HepG2 (cell line): ENCODE results near the gene VAPA. TPM values are rescaled to one million over a fixed set of nuclear protein-coding genes. Genes with fewer than 3 reads are reported as not detected.

ENCODE experiments used
- ATAC-seq: fragments of 200-7000 bp; cut with Tn5 transposase; 3 replicates; pipeline ENCODE4 v1.9.1; 2020; ENCODE audit warnings: mild to moderate bottlenecking, moderate library complexity
- BruUV-seq: library from RNA; stranded (reverse); fragments of 400-500 nt; replicated peaks from 2 replicates; lab custom pipeline; 2021; lab: Mats Ljungman, UMichigan
- CTCF ChIA-PET: fragments of 300-600 bp; formaldehyde crosslinking; extraction: SDS; loops from one replicate; lab custom pipeline; 2021; ENCODE audit warnings: low total read pairs, inconsistent platforms, low intra/inter-chr PET ratio; lab: Yijun Ruan, JAX
- POLR2A ChIA-PET: fragments of 350-600 bp; sonication (Branson Sonifier 250); formaldehyde crosslinking; loops from one replicate; lab custom pipeline; 2020; ENCODE audit warnings: antibody characterized with exemption, inconsistent platforms; lab: Yijun Ruan, JAX
- DNase-seq: peaks from one replicate; pipeline ENCODE4 v3.0.0-alpha.2; 2015; ENCODE audit warnings: low spot score
- FAIRE-seq: peaks from 3 replicates; lab custom pipeline; 2011; peaks lifted over from hg19 to GRCh38; lab: Jason Lieb, UNC
- H2AFZ ChIP-seq: one replicate; pipeline ENCODE4 v1.6.1; 2011; ENCODE audit warnings: low read length, inconsistent platforms
- H3K27ac ChIP-seq: fragments of 300-600 bp; 3 replicates; pipeline ENCODE4 v1.8.0; 2011; ENCODE audit warnings: mixed run types, mild to moderate bottlenecking, mixed read lengths, low read length, inconsistent platforms; ENCODE audit not compliant: insufficient read depth; ENCODE audit errors: extremely low read length
- H3K27me3 ChIP-seq, 2 experiments: fragments of 200-600 bp in 1 of 2; 2 replicates in 1 of 2; 3 replicates in 1 of 2; pipeline versions ENCODE4 v1.6.0 to v1.8.0; 2011; ENCODE audit warnings: low read length in 2 of 2, mild to moderate bottlenecking in 2 of 2, moderate library complexity in 2 of 2, inconsistent platforms in 1 of 2; ENCODE audit not compliant: insufficient read depth in 2 of 2, control insufficient read depth in 1 of 2
- H3K36me3 ChIP-seq, 2 experiments: fragments of 200-600 bp in 1 of 2; replicated peaks in 1 of 2; 2 replicates in 1 of 2; 3 replicates in 1 of 2; pipeline versions ENCODE4 v1.5.1 to v1.8.0; 2011; ENCODE audit warnings: low read length in 2 of 2, inconsistent platforms in 1 of 2; ENCODE audit not compliant: insufficient read depth in 2 of 2, control insufficient read depth in 1 of 2
- H3K4me1 ChIP-seq: 2 replicates; pipeline ENCODE4 v1.5.1; 2012; ENCODE audit warnings: low read length, inconsistent platforms; ENCODE audit not compliant: insufficient read depth
- H3K4me2 ChIP-seq: 2 replicates; pipeline ENCODE4 v1.6.0; 2011; ENCODE audit warnings: low read depth, low read length, inconsistent platforms
- H3K4me3 ChIP-seq, 3 experiments: fragments of 200-600 bp in 1 of 3; sonication (generic), shearing (Covaris generic) in 1 of 3; replicated peaks in 1 of 3; 2 replicates each; pipeline ENCODE4 v1.5.1; 2011 to 2016; ENCODE audit warnings: low read length in 3 of 3, inconsistent platforms in 2 of 3, low read depth in 2 of 3, mild to moderate bottlenecking in 2 of 3, control low read depth in 1 of 3, mixed read lengths in 1 of 3; ENCODE audit not compliant: insufficient read depth in 1 of 3
- H3K79me2 ChIP-seq: one replicate; pipeline ENCODE4 v1.6.1; 2011; ENCODE audit warnings: low read length, inconsistent platforms; ENCODE audit not compliant: insufficient read depth
- H3K9ac ChIP-seq: 2 replicates; pipeline ENCODE4 v1.6.0; 2011; ENCODE audit warnings: mild to moderate bottlenecking, low read depth, low read length, inconsistent platforms; ENCODE audit not compliant: insufficient read depth
- H3K9me3 ChIP-seq: 2 replicates; pipeline ENCODE4 v1.5.1; 2012; ENCODE audit warnings: mild to moderate bottlenecking, low read length
- H4K20me1 ChIP-seq: 2 replicates; pipeline ENCODE4 v1.6.0; 2011; ENCODE audit warnings: inconsistent platforms, mild to moderate bottlenecking, low read length, moderate library complexity; ENCODE audit not compliant: insufficient read depth
- CREB1 ChIP-seq, 2 experiments: fragments of 450-650 bp in 1 of 2; IDR thresholded peaks; 2 replicates each; pipeline ENCODE4 v1.6.1; 2016 to 2017; ENCODE audit warnings: control low read depth in 1 of 2, mild to moderate bottlenecking in 1 of 2, missing compliant biosample characterization in 1 of 2, missing genetic modification characterization in 1 of 2
- ELF3 ChIP-seq: IDR thresholded peaks from 2 replicates; pipeline ENCODE4 v1.6.1; 2016; ENCODE audit warnings: missing genetic modification reagents, missing compliant biosample characterization
- HHEX ChIP-seq: IDR thresholded peaks from 2 replicates; pipeline ENCODE4 v1.6.1; 2016; ENCODE audit warnings: control low read depth
- IKZF1 ChIP-seq: fragments of 450-650 bp; IDR thresholded peaks from 2 replicates; pipeline ENCODE4 v1.7.1; 2016
- NONO ChIP-seq, 2 experiments: fragments of 450-650 bp in 1 of 2; sonication (generic) in 1 of 2; formaldehyde crosslinking in 1 of 2; IDR thresholded peaks in 1 of 2; conservative IDR thresholded peaks in 1 of 2; 2 replicates each; pipeline versions ENCODE4 v1.6.1 to v1.8.0; 2017 to 2022; ENCODE audit warnings: mild to moderate bottlenecking in 1 of 2, missing genetic modification reagents in 1 of 2, moderate library complexity in 1 of 2
- RAD21 ChIP-seq: fragments of 450-650 bp; formaldehyde crosslinking; IDR thresholded peaks from 2 replicates; pipeline ENCODE4 v1.5.0; 2020; ENCODE audit warnings: mild to moderate bottlenecking
- SIX1 ChIP-seq: sonication (generic); formaldehyde crosslinking; IDR thresholded peaks from 2 replicates; pipeline ENCODE4 v1.4.0; 2020; ENCODE audit warnings: missing genetic modification reagents, borderline replicate concordance
- SMC3 ChIP-seq: IDR thresholded peaks from 2 replicates; pipeline ENCODE4 v1.6.1; 2011; ENCODE audit warnings: low read length, improper control_type of control experiment
- SNAPC2 ChIP-seq: sonication (generic); formaldehyde crosslinking; IDR thresholded peaks from 2 replicates; pipeline ENCODE4 v1.8.1; 2022; ENCODE audit warnings: mild to moderate bottlenecking, missing genetic modification reagents
- SP1 ChIP-seq, 2 experiments: fragments of 450-650 bp in 1 of 2; sonication (generic) in 1 of 2; formaldehyde crosslinking in 1 of 2; IDR thresholded peaks; 2 replicates each; pipeline versions ENCODE4 v1.4.0 to v1.6.1; 2016 to 2020; ENCODE audit warnings: missing genetic modification reagents in 1 of 2
- STAG1 ChIP-seq: sonication (generic); formaldehyde crosslinking; IDR thresholded peaks from 2 replicates; pipeline ENCODE4 v1.4.0; 2020; ENCODE audit warnings: missing genetic modification reagents
- ZNF274 ChIP-seq: sonication (generic); formaldehyde crosslinking; IDR thresholded peaks from 2 replicates; pipeline ENCODE4 v1.5.1; 2020; ENCODE audit warnings: mild to moderate bottlenecking, missing genetic modification reagents
- ZNF329 ChIP-seq: sonication (generic); formaldehyde crosslinking; IDR thresholded peaks from 2 replicates; pipeline ENCODE4 v1.9.0; 2021; ENCODE audit warnings: low read depth, mild to moderate bottlenecking, missing genetic modification reagents
- ZNF780A ChIP-seq: sonication (generic); formaldehyde crosslinking; IDR thresholded peaks from 2 replicates; pipeline ENCODE4 v1.8.0; 2022; ENCODE audit warnings: mild to moderate bottlenecking, missing genetic modification reagents, moderate library complexity
- ZNF879 ChIP-seq: sonication (generic); formaldehyde crosslinking; IDR thresholded peaks from 2 replicates; pipeline ENCODE4 v1.8.1; 2023; ENCODE audit warnings: missing genetic modification reagents
- WGBS: methylation state at CpG from one replicate; pipeline ENCODE4 v1.1.6; 2017; ENCODE audit warnings: low lambda C conversion rate; 5-methylcytosine and 5-hydroxymethylcytosine counted together
- in situ Hi-C: cut with HindIII; loops from 2 replicates; pipeline ENCODE4 v1.10.0; 2017; ENCODE audit warnings: low pct_unique_long_range_greater_than_20kb; ENCODE audit not compliant: extremely low pct_ligation_motif_present
- intact Hi-C: fragments of 100-400 bp; cut with micrococcal nuclease; formaldehyde crosslinking; loops from one replicate; pipeline ENCODE4 v1.10.0; 2022; ENCODE audit not compliant: unreplicated experiment
- polyA plus RNA-seq, 8 experiments: library from polyadenylated mRNA; depleted of rRNA in 3 of 8; stranded (reverse) in 7 of 8; unstranded in 1 of 8; fragments of >200 nt; fragmentation: Illumina TruSeq in 4 of 8; extraction: Trizol in 4 of 8; gene quantifications; 2 replicates each; pipeline versions ENCODE4 v1.2.1 to v1.2.3, GENCODE V29; 2011 to 2016; ENCODE audit warnings: low read depth in 4 of 8, missing spikeins in 1 of 8, mixed read lengths in 1 of 8; ENCODE audit not compliant: insufficient read depth in 1 of 8
- total RNA-seq, 5 experiments: library from RNA; depleted of rRNA; stranded (reverse); fragments of >200 nt; fragmentation: Illumina TruSeq; extraction: Trizol; gene quantifications; 2 replicates each; pipeline ENCODE4 v1.2.3, GENCODE V29; 2016; ENCODE audit warnings: low read depth in 1 of 5
- TF ChIP-seq, protein P1 (sequence below): IDR thresholded peaks from 2 replicates; pipeline ENCODE4 v1.6.1; 2016
- TF ChIP-seq, protein P2 (sequence below): IDR thresholded peaks from 2 replicates; pipeline ENCODE4 v1.6.1; 2016; ENCODE audit warnings: mild to moderate bottlenecking
- TF ChIP-seq, protein P3 (sequence below): sonication (generic); formaldehyde crosslinking; IDR thresholded peaks from 2 replicates; pipeline ENCODE4 v1.4.0; 2020; ENCODE audit warnings: mild to moderate bottlenecking, missing genetic modification reagents
- TF ChIP-seq, protein P4 (sequence below): sonication (generic); formaldehyde crosslinking; IDR thresholded peaks from 2 replicates; pipeline ENCODE4 v1.5.0; 2020; ENCODE audit warnings: mild to moderate bottlenecking, missing genetic modification reagents, moderate library complexity

The VAPA gene
- total and polyA plus RNA-seq, 2 of the 13 experiments (the other 11 are each of a cell fraction or from before 2014, with no cell fraction given): 167 to 294 TPM

DNA sequence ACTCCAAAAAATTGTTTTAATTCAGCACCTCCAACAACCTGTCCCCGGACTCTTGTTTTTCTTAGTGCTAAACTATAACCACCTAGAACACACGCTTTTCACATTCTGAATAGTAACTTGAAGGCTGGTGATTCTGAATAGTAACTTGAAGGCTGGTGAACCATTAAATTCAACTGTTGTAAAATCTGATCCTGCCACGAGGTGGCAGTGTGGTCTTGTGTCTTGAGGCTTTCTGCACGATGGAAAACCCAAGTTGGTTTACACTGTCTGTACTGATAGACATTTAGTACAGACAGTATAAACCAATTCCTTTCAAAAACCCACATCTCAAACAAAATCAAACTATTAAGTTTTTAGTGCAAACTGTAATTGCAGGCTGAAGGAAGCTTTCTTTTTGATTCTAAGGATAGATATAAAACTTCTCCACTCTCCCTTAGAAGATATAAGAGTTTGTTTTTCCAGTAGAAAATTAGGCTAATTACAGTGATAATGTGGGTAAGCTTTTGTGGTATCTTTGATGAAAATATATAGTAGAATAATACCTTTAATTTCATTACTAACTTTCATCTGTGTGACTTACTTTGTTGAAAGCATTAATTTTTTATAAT, 57.6 kb downstream of the VAPA start:
- no peaks in the 10 kb centered on the region for H3K27me3 ChIP-seq
- H3K36me3 ChIP-seq: no peaks in the 10 kb centered on the region
- intact Hi-C loops: loop anchor here (1.0 to 2.0 kb wide), 2 partner anchors 65 to 549 kb away; no protein-coding TSS in a partner anchor
- BruUV-seq: no TSS peak
- no peaks in the 10 kb centered on the region for H4K20me1 ChIP-seq
- in situ Hi-C loops: loop anchor here (5.0 kb wide), 1 partner anchor 551 kb away; no protein-coding TSS in a partner anchor
- peaks cover 11% of the 10 kb centered on the region for H3K9me3 ChIP-seq
- FAIRE-seq (peak; percentile 85), DNase-seq (peak; percentile 64), ATAC-seq (peak; percentile 48)
- POLR2A ChIA-PET: no interaction called here
- H3K4me2 ChIP-seq: no peak overlapping the region
- no peak overlapping the region for H2AFZ ChIP-seq
- H3K4me1 ChIP-seq: no peaks in the 10 kb centered on the region
- CTCF ChIA-PET: interaction anchor here (1.7 to 2.0 kb wide), 2 partner anchors 519 to 549 kb away, joined by 5 to 27 read pairs; no protein-coding TSS in a partner anchor
- no peaks in the 10 kb centered on the region for H3K79me2 ChIP-seq
- H3K4me3 ChIP-seq: no peak overlapping the region
- H3K9ac ChIP-seq: no peak overlapping the region
- no peak overlapping the region for H3K27ac ChIP-seq
- WGBS: 1% methylated on average over 4 of the region's 4 CpGs
- TF ChIP-seq, protein P1, sequence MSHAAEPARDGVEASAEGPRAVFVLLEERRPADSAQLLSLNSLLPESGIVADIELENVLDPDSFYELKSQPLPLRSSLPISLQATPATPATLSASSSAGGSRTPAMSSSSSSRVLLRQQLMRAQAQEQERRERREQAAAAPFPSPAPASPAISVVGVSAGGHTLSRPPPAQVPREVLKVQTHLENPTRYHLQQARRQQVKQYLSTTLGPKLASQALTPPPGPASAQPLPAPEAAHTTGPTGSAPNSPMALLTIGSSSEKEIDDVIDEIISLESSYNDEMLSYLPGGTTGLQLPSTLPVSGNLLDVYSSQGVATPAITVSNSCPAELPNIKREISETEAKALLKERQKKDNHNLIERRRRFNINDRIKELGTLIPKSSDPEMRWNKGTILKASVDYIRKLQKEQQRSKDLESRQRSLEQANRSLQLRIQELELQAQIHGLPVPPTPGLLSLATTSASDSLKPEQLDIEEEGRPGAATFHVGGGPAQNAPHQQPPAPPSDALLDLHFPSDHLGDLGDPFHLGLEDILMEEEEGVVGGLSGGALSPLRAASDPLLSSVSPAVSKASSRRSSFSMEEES (CRISPR knock-in tag): no peak
- no peak for TF ChIP-seq ZNF879 (CRISPR knock-in tag)
- TF ChIP-seq, protein P2, sequence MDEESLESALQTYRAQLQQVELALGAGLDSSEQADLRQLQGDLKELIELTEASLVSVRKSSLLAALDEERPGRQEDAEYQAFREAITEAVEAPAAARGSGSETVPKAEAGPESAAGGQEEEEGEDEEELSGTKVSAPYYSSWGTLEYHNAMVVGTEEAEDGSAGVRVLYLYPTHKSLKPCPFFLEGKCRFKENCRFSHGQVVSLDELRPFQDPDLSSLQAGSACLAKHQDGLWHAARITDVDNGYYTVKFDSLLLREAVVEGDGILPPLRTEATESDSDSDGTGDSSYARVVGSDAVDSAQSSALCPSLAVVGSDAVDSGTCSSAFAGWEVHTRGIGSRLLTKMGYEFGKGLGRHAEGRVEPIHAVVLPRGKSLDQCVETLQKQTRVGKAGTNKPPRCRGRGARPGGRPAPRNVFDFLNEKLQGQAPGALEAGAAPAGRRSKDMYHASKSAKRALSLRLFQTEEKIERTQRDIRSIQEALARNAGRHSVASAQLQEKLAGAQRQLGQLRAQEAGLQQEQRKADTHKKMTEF (CRISPR knock-in tag): 0 out of 2 replicates have a peak, but pooled peaks have one; percentile 17
- TF ChIP-seq, protein P3, sequence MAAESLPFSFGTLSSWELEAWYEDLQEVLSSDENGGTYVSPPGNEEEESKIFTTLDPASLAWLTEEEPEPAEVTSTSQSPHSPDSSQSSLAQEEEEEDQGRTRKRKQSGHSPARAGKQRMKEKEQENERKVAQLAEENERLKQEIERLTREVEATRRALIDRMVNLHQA (CRISPR knock-in tag): no peak
- TF ChIP-seq ELF3: 0 out of 2 replicates have a peak, but pooled peaks have one; percentile 21
- no peak for TF ChIP-seq ZNF780A
- TF ChIP-seq SP1 (IDR thresholded peaks at IDR 0.05): no peak
- TF ChIP-seq SP1 (CRISPR knock-in tag; IDR thresholded peaks at IDR 0.05): no peak
- TF ChIP-seq CREB1 (IDR thresholded peaks at IDR 0.05): no peak
- no peak for TF ChIP-seq CREB1 (CRISPR knock-in tag; IDR thresholded peaks at IDR 0.05)
- no peak for TF ChIP-seq HHEX (CRISPR knock-in tag)
- TF ChIP-seq SIX1 (CRISPR knock-in tag): no peak
- TF ChIP-seq SNAPC2 (CRISPR knock-in tag): no peak
- peak; percentile 96 for TF ChIP-seq SMC3
- TF ChIP-seq IKZF1: no peak
- no peak for TF ChIP-seq ZNF274 (CRISPR knock-in tag)
- no peak for TF ChIP-seq NONO (IDR thresholded peaks at IDR 0.05)
- TF ChIP-seq NONO (CRISPR knock-in tag; conservative IDR thresholded peaks at IDR 0.05): no peak
- TF ChIP-seq ZNF329: no peak
- peak; percentile 80 for TF ChIP-seq RAD21 (CRISPR knock-in tag)
- TF ChIP-seq, protein P4, sequence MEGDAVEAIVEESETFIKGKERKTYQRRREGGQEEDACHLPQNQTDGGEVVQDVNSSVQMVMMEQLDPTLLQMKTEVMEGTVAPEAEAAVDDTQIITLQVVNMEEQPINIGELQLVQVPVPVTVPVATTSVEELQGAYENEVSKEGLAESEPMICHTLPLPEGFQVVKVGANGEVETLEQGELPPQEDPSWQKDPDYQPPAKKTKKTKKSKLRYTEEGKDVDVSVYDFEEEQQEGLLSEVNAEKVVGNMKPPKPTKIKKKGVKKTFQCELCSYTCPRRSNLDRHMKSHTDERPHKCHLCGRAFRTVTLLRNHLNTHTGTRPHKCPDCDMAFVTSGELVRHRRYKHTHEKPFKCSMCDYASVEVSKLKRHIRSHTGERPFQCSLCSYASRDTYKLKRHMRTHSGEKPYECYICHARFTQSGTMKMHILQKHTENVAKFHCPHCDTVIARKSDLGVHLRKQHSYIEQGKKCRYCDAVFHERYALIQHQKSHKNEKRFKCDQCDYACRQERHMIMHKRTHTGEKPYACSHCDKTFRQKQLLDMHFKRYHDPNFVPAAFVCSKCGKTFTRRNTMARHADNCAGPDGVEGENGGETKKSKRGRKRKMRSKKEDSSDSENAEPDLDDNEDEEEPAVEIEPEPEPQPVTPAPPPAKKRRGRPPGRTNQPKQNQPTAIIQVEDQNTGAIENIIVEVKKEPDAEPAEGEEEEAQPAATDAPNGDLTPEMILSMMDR (CRISPR knock-in tag): peak; percentile 88
- TF ChIP-seq STAG1 (CRISPR knock-in tag): peak; percentile 97
